BE2C (cell line): ENCODE results near the gene GOT1.

Experiments
- DNase-seq: peaks from one replicate; pipeline ENCODE4 v3.0.0-alpha.2; 2020
- H3K27me3 ChIP-seq: fragments of 250-450 bp; sonication (Bioruptor Pico); 2 replicates; pipeline ENCODE4 v1.5.1; 2020; ENCODE audit warnings: mild to moderate bottlenecking
- H3K36me3 ChIP-seq: fragments of 250-450 bp; sonication (Bioruptor Pico); 2 replicates; pipeline ENCODE4 v1.5.1; 2020; ENCODE audit warnings: mild to moderate bottlenecking
- H3K4me1 ChIP-seq: fragments of 250-450 bp; sonication (Bioruptor Pico); 2 replicates; pipeline ENCODE4 v1.5.1; 2020
- H3K4me3 ChIP-seq: 2 replicates; pipeline ENCODE4 v1.5.1; 2011; ENCODE audit warnings: low read depth, low read length
- H3K9me3 ChIP-seq: fragments of 250-450 bp; sonication (Bioruptor Pico); 2 replicates; pipeline ENCODE4 v1.5.1; 2020
- CTCF ChIP-seq: IDR thresholded peaks from 2 replicates; pipeline ENCODE4 v1.5.1; 2012; ENCODE audit warnings: mild to moderate bottlenecking, low read depth, low read length

GOT1 gene

GRCh38 chr10:99431190-99431760, 851 bp upstream of the GOT1 start:
- H3K4me3 ChIP-seq = peak overlapping the region; percentile 93
- no peaks in the 10 kb centered on the region for H3K27me3 ChIP-seq
- H3K4me1 ChIP-seq = no peaks in the 10 kb centered on the region
- no peaks in the 10 kb centered on the region; the same call in 1 of the 2 replicates for H3K36me3 ChIP-seq
- peak; percentile 31 for DNase-seq
- no peak for TF ChIP-seq CTCF
- H3K9me3 ChIP-seq = no peaks in the 10 kb centered on the region

GRCh38 chr10:99430116-99430450, 341 bp downstream of the GOT1 start:
- peaks cover 10% of the 10 kb centered on the region for H3K36me3 ChIP-seq
- peak overlapping the region; percentile 93 for H3K4me3 ChIP-seq
- DNase-seq = no peak
- no peaks in the 10 kb centered on the region for H3K27me3 ChIP-seq
- no peak for TF ChIP-seq CTCF
- H3K4me1 ChIP-seq = no peaks in the 10 kb centered on the region
- H3K9me3 ChIP-seq = no peaks in the 10 kb centered on the region

GRCh38 chr10:99429517-99430095, 818 bp downstream of the GOT1 start:
- H3K9me3 ChIP-seq = no peaks in the 10 kb centered on the region
- peak overlapping the region; percentile 93 for H3K4me3 ChIP-seq
- peaks cover 12% of the 10 kb centered on the region for H3K36me3 ChIP-seq
- DNase-seq = no peak
- H3K27me3 ChIP-seq = no peaks in the 10 kb centered on the region
- H3K4me1 ChIP-seq = no peaks in the 10 kb centered on the region
- TF ChIP-seq CTCF = no peak

- no peak for TF ChIP-seq CTCF
- peaks cover 12% of the 10 kb centered on the region for H3K36me3 ChIP-seq
- no peaks in the 10 kb centered on the region for H3K4me1 ChIP-seq
- H3K9me3 ChIP-seq = no peaks in the 10 kb centered on the region
- DNase-seq = no peak
- no peaks in the 10 kb centered on the region for H3K27me3 ChIP-seq
- H3K4me3 ChIP-seq = no peak overlapping the region
These were observed 2.7 kb downstream of the GOT1 start for GRCh38 chr10:99427566-99428190.

GRCh38 chr10:99426689-99427088, 3.7 kb downstream of the GOT1 start:
- peaks cover 12% of the 10 kb centered on the region for H3K36me3 ChIP-seq
- no peaks in the 10 kb centered on the region for H3K27me3 ChIP-seq
- no peak for DNase-seq
- TF ChIP-seq CTCF = no peak
- H3K4me3 ChIP-seq = no peak overlapping the region
- H3K4me1 ChIP-seq = no peaks in the 10 kb centered on the region
- no peaks in the 10 kb centered on the region for H3K9me3 ChIP-seq

- no peak for TF ChIP-seq CTCF
These were observed 5.2 kb downstream of the GOT1 start for GRCh38 chr10:99425204-99425603.

More at GRCh38 chr10:99425204-99425603, 5.2 kb downstream of the GOT1 start:
- H3K36me3 ChIP-seq = peaks cover 12% of the 10 kb centered on the region
- no peaks in the 10 kb centered on the region for H3K9me3 ChIP-seq
- no peaks in the 10 kb centered on the region for H3K27me3 ChIP-seq
- no peak for DNase-seq
- H3K4me3 ChIP-seq = no peak overlapping the region
- no peaks in the 10 kb centered on the region for H3K4me1 ChIP-seq
